ENCODE data around the gene HLA-C. TPM values are rescaled to one million over a fixed set of nuclear protein-coding genes. Genes with fewer than 3 reads are reported as not detected.
A peak's percentile ranks its signal among the peaks of the same experiment; 100 is the strongest.

HLA-C gene
- total RNA-seq, 2 experiments from 2014 or later: 333 to 404 TPM

GRCh38 chr6:31270788-31271640 lies 878 bp downstream of the HLA-C start:
- BruUV-seq (replicated peaks): no TSS peak

GRCh38 chr6:31268836-31269235 lies 3.1 kb downstream of the HLA-C start:
- POLR2A ChIA-PET: no interaction called here
- Histone ChIP-seq H3K27ac (ENCODE audit: low read depth, low read length, poor library complexity, severe bottlenecking) (no peak overlapping the region), H2AFZ (ENCODE audit: low read length) (no peak overlapping the region), H3K36me3 (ENCODE audit: insufficient read depth, low read length) (peaks cover 29% of the 10 kb centered on the region), H3K9me3 (ENCODE audit: low read length) (no peaks in the 10 kb centered on the region), H3K79me2 (ENCODE audit: insufficient read depth, low read depth, low read length) (peaks cover 8% of the 10 kb centered on the region; the same call in 1 of the 2 replicates), H3K4me2 (ENCODE audit: low read length) (no peak overlapping the region), H3K9me2 (ENCODE audit: insufficient read depth, low read length) (no peaks in the 10 kb centered on the region), H4K20me1 (ENCODE audit: insufficient read depth, low read length) (no peaks in the 10 kb centered on the region), H3K4me1 (ENCODE audit: insufficient read depth, low read length, poor library complexity, severe bottlenecking) (peaks cover 30% of the 10 kb centered on the region), H3K4me3 (ENCODE audit: low read depth, low read length, poor library complexity, severe bottlenecking) (no peak overlapping the region)
- TF ChIP-seq EZH2phosphoT487 (IDR thresholded peaks at IDR 0.05; ENCODE audit: borderline replicate concordance, low read depth, low read length) (no peak), CTCF (conservative IDR thresholded peaks at IDR 0.05; ENCODE audit: low read length) (no peak)
- CTCF ChIA-PET (ENCODE audit: unreplicated experiment): interaction anchor here (0.6 kb wide), 1 partner anchor 75 kb away, joined by 3 read pairs; no protein-coding TSS in a partner anchor
- TSS peak; percentile 87 for BruUV-seq (replicated peaks)
- intact Hi-C loops (cut with micrococcal nuclease; ENCODE audit: unreplicated experiment): no loop called here
- DNase-seq (ENCODE audit: low spot score): no peak

More at GRCh38 chr6:31270788-31271640, 878 bp downstream of the HLA-C start:
- Histone ChIP-seq H4K20me1 (ENCODE audit: insufficient read depth, low read length) (no peaks in the 10 kb centered on the region), H3K79me2 (ENCODE audit: insufficient read depth, low read depth, low read length) (peaks cover 8% of the 10 kb centered on the region; the same call in 1 of the 2 replicates), H3K4me2 (ENCODE audit: low read length) (peak overlapping the region; percentile 67), H3K4me3 (ENCODE audit: low read depth, low read length, poor library complexity, severe bottlenecking) (peak overlapping the region; percentile 91), H3K9me3 (ENCODE audit: low read length) (no peaks in the 10 kb centered on the region), H3K27ac (ENCODE audit: low read depth, low read length, poor library complexity, severe bottlenecking) (peak overlapping the region; percentile 53), H3K36me3 (ENCODE audit: insufficient read depth, low read length) (peaks cover 29% of the 10 kb centered on the region), H3K4me1 (ENCODE audit: insufficient read depth, low read length, poor library complexity, severe bottlenecking) (peaks cover 49% of the 10 kb centered on the region), H3K9me2 (ENCODE audit: insufficient read depth, low read length) (no peaks in the 10 kb centered on the region), H2AFZ (ENCODE audit: low read length) (no peak overlapping the region)
- ChIA-PET POLR2A (no interaction called here), CTCF (ENCODE audit: unreplicated experiment) (no interaction called here)
- intact Hi-C loops (cut with micrococcal nuclease; ENCODE audit: unreplicated experiment): no loop called here
- no peak for TF ChIP-seq CTCF (conservative IDR thresholded peaks at IDR 0.05; ENCODE audit: low read length)
- TF ChIP-seq EZH2phosphoT487 (IDR thresholded peaks at IDR 0.05; ENCODE audit: borderline replicate concordance, low read depth, low read length): no peak
- peak; percentile 58 for DNase-seq (ENCODE audit: low spot score)

- peaks cover 29% of the 10 kb centered on the region for H3K36me3 ChIP-seq (ENCODE audit: insufficient read depth, low read length)
- no peak overlapping the region for H3K4me3 ChIP-seq (ENCODE audit: low read depth, low read length, poor library complexity, severe bottlenecking)
- no peaks in the 10 kb centered on the region for H3K9me3 ChIP-seq (ENCODE audit: low read length)
- H2AFZ ChIP-seq (ENCODE audit: low read length): no peak overlapping the region
- CTCF ChIA-PET (ENCODE audit: unreplicated experiment): no interaction called here
- intact Hi-C loops (cut with micrococcal nuclease; ENCODE audit: unreplicated experiment): no loop called here
- no peak overlapping the region for H3K4me2 ChIP-seq (ENCODE audit: low read length)
- no peaks in the 10 kb centered on the region for H3K9me2 ChIP-seq (ENCODE audit: insufficient read depth, low read length)
- H3K27ac ChIP-seq (ENCODE audit: low read depth, low read length, poor library complexity, severe bottlenecking): no peak overlapping the region
- H3K4me1 ChIP-seq (ENCODE audit: insufficient read depth, low read length, poor library complexity, severe bottlenecking): peaks cover 26% of the 10 kb centered on the region
- BruUV-seq (replicated peaks): no TSS peak
- no peak for DNase-seq (ENCODE audit: low spot score)
- TF ChIP-seq CTCF (conservative IDR thresholded peaks at IDR 0.05; ENCODE audit: low read length): no peak
- no peak for TF ChIP-seq EZH2phosphoT487 (IDR thresholded peaks at IDR 0.05; ENCODE audit: borderline replicate concordance, low read depth, low read length)
- H4K20me1 ChIP-seq (ENCODE audit: insufficient read depth, low read length): no peaks in the 10 kb centered on the region
- POLR2A ChIA-PET: no interaction called here
- H3K79me2 ChIP-seq (ENCODE audit: insufficient read depth, low read depth, low read length): peaks cover 8% of the 10 kb centered on the region; the same call in 1 of the 2 replicates
Measured at GRCh38 chr6:31268369-31268765, 3.5 kb downstream of the HLA-C start.

Data from OCI-LY7 (cell line).